ENCODE results near the gene ZNF417.
"Not testable (repeated sequence)": the region's sequence is repeated elsewhere in the genome, so short reads cannot be mapped to it uniquely, and the experiment has no call there.

ZNF417 gene

DNA sequence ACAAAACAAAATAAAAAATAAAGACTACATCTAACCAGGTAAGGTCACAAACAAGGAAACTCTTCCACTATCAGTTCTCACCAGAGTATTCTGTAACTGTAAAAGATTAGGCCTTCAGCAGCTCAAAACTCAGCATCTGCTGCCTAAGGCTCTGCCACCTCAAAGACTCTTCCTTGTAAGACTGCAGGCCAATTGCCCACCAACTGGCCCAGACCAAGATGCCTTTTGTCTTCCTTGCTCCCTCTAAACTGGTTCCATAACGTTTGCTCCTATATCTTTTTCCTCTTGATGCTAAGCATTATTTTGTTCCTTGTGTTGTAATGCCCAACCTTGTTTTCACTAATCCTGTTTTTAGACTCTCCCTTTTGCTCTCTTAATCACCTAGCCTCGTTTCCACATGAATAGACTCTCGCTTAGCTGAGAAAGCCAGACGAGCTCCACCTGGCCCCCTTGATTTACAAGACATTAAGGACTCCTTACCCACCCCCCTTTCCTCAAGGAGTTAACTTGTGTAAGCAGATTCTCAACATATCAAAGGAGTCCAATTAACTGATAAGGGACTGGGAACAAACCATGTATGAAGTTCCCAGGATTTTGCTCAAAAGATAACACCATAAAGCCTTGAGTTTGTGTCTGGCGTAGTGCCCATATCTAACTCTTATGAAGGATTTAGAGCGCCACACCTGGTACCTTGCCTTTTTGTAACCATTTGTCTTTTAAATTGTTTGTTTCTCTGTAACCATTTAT lies 29.0 kb downstream of the ZNF417 start:
- DNase-seq (ENCODE audit: low read depth in 3 of 3), result no peak

DNA sequence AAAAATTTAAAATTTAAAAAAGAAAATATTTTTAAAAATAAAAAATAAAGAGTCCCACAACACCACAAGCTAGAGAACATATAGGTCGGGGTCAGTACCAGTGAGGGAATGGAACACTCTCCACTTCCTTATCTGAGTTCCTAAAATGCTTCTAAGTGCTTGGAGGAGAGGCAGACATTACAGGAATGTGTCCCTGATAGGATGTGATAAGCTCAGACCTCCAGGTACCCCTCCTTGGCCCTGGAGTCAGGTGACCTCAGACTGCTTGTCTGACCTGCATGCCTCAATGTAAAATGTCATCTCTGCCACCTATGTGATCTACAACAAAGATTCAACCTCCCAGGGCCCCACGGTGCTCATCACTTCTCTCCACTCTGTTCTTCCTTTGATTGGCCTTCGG lies 30.3 kb downstream of the ZNF417 start:
- no peak for DNase-seq (ENCODE audit: low read depth in 3 of 3)

DNA sequence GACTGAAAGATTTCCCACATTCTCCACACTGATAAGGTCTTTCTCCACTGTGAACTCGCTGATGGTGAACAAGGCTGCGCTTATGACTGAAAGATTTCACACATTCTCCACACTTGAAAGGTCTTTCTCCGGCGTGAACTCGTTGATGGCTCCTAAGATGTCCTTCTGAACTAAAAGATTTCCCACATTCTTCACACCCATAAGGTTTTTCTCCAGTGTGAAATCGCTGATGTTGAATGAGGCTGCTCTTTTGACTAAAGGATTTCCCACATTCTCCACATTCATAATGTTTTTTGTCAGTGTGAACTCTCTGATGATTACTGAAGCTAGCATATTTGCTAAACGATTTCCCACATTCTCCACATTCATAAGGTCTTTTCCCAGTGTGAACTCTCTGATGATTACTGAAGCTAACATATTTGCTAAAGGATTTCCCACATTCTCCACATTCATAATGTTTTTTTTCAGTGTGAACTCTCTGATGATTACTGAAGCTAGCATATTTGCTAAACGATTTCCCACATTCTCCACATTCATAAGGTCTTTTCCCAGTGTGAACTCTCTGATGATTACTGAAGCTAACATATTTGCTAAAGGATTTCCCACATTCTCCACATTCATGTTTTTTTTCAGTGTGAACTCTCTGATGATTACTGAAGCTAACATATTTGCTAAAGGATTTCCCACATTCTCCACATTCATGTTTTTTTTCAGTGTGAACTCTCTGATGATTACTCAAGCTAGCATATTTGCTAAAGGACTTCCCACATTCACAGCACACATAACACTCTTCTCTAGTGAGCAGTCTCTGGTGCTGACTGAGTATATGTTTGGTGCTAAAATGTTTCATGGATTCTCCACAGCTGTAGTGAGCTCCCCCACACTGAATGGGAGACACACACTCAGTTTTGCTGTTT lies 42.3 kb downstream of the ZNF417 start:
- DNase-seq (ENCODE audit: low read depth in 3 of 3), result not testable (repeated sequence)

DNA sequence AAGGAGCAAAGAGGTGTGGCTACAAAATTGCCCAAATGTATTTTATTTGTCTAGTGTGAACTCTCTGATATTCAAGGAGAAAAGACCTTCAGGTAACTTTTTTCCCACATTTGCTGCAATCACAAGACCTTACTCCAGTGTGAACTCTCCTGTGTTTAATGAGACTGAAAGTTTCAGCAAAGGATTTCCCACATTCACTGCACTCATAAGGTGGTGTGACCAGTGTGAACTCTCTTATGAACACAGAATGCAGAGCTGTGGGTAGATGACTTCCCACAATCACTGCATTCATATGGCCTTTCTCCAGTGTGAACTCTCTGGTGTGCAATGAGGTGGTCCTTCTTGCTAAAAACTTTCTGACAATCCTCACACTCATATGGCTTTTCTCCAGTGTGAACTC lies 43.9 kb downstream of the ZNF417 start:
- no peak for DNase-seq (ENCODE audit: low read depth in 3 of 3)

DNA sequence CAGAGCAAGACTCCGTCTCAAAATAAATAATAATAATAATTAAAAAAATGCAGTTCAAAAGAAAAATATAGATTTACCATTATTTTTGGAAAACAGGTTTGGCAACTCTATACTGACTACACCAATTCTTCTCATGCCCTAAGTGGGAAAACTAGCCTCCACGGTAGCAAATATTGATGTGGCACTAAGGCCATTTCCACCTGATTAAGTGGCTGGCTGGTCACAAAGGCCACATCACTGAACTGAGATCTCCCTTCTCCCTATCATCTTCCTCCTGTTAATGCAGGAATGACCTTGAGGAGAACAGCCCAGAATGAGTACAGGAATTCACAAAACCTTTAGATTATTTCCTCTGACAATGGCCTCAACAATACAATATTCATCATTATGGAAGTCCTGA lies 46.2 kb downstream of the ZNF417 start:
- no peak for DNase-seq (ENCODE audit: low read depth in 3 of 3)

DNA sequence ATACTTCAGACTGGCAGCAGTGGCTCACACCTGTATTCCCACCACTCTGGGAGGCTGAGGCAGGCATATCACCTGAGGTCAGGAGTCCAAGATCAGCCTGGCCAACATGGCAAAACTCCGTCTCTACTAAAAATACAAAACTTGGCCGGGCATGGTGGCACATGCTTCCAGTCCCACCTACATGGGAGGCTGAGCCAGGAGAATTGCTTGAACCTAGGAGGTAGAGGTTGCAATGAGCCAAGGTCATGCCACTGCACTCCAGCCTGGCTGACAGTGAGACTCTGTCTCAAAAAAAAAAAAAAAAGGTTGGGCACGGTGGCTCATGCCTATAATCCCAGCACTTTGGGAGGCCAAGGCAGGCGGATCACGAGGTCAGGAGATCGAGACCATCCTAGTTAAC lies 46.7 kb downstream of the ZNF417 start:
- not testable (repeated sequence) for DNase-seq (ENCODE audit: low read depth in 3 of 3)

DNA sequence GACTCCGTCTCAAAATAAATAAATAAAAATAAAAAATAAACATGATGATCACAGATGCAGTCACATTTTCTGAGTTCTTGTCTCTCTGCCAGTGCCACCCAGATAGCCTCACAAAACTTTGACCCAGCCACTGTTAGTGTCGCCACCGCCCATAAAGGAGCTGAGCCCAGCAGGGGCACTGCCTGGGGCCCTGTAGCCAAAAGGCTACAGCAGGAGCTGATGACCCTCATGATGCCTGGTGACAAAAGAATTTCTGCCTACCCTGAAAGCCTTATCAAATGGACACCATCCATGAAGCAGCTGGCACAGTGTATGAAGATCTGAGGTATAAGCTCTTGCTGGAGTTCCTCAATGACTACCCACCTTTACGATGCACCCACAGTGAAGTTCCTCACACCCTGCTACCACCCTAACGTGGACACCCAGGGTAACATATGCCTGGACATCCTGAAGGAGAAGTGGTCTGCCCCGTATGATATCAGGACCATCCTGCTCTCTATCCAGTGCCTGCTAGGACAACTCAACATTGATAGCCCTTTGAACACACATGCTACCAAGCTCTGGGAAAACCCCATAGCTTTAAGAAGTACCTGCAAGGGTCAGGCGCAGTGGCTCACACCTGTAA lies 48.4 kb downstream of the ZNF417 start:
- no peak for DNase-seq (ENCODE audit: low read depth in 3 of 3)
